Dedifferentiated amniotic fluid mesenchymal stem cell (primary cell): ENCODE results near the gene ANKRD11.
"Not testable (repeated sequence)": the region's sequence is repeated elsewhere in the genome, so short reads cannot be mapped to it uniquely, and the experiment has no call there.

Source experiments
- DNase-seq: peaks from one replicate; pipeline ENCODE4 v3.0.0-alpha.2; 2016; ENCODE audit errors: extremely low spot score

The ANKRD11 gene

DNA sequence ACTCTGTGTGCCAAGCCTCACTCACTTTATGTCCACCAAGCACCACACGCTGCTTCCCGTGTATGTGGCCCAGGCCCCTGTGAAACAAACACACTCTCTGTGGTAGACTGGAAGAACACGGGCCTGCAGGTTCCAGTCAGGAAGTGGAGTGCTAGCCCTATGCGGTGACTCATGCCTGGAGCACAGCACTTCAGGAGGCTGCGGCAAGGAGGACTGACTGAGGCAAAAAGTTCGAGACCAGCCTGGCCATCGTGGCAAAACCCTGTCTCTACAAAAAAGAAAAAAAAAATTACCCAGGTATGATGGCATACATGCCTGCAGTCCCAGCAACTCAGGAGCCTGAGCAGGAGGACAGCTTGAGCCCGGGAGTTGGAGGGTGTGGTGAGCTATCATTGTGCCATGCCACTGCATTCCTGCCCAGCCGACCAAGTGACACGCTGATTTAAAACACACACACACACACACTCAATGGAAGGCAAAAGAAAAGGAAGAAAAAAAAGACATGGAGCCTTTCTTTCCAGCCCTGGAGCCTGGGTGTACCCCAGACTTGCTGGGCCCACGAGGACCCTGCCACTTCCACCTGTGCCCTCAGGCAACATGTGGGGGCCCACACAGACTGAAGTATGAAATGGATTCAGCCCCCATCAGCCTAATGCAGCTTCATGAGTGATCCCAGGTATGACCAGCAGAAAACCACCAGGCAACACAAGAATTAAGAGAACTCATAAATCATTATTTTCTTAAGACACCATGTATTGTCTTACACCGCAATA, 126.6 kb downstream of the ANKRD11 start:
- DNase-seq, result no peak

GRCh38 chr16:89362540-89363223, 127.7 kb downstream of the ANKRD11 start:
- DNase-seq, result not testable (repeated sequence)

GRCh38 chr16:89361751-89362539, 128.4 kb downstream of the ANKRD11 start:
- DNase-seq, result no peak

GRCh38 chr16:89360760-89361435, 129.5 kb downstream of the ANKRD11 start:
- no peak for DNase-seq

DNA sequence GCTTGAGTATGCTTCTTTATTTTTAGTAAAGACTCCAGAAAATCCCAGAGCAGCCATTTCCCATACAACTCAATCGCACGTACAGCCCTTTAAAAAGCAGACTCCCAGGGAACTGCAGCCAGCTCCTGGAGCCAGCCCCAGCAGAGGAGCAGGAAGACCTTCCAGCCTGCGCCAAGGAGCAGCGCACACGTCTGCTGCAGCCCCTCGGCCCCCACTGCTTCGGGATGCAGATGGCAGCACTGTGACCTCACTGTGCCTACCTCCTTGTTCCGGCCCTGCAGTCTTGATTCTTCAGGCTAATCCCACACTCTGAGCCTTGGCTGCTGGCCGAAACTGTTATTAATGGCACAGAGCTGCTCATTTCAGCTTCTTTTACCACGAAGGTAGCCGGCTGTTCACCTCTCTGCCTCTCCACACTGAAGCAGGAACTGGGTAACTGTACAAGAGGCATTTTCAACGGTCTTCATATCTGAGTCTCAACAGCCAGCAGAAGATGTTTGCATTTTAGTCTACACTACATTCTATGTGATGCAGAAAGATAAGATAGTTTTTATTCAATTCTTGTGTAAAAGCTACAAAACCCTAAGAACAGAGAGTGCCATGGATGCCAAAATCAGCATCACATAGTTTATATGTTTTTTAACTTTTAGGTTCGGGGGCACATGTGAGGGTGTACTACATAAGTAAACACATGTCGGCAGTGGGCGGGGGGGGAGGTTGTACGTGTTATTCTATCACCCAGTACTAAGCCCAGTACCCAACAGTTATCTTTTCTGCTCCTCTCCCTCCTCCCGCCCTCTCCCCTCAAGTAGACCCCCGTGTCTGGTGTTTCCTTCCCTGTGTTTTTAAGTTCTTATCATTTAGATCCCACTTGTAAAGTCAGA, 130.9 kb downstream of the ANKRD11 start:
- no peak for DNase-seq

GRCh38 chr16:89358030-89359005, 132.0 kb downstream of the ANKRD11 start:
- DNase-seq, result no peak

DNA sequence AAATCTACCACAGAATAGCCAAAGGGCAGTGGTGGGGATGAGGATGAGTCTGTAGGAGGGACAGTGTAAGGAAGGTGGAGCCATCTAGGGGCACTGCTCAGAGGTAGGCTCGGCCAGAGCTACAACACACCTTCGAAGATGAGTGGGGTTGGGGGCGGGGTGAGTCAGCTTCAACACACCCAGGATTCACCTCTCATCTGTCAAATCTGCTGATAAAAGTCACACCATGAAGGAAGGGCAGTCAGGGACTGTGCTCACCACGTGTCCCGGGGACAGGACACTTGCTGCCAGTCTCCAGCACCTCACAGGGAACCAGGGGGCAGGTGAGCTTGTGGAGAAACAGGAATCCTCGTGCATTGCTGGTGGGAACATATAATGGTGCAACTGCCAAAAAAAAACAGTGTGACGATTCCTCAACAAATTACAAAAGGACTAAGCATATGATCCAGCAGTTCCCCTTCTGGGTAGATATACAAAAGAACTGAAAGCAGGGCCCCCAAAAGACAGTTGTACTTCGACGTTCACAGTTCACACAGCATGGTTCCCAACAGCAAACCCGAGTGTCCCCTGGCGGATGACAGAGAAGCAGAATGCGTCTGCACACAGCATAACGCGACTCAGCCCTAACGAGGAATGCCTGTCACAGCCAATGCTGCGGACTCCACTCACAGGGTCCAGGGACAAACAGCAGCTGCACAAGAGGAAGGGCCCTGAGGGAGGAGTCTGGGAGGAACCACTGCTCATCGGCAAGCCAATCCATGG, 133.1 kb downstream of the ANKRD11 start:
- DNase-seq, result no peak

GRCh38 chr16:89355686-89356085, 134.7 kb downstream of the ANKRD11 start:
- DNase-seq, result no peak

GRCh38 chr16:89355007-89355406, 135.4 kb downstream of the ANKRD11 start:
- DNase-seq, result no peak

- DNase-seq, result no peak
These were observed 136.0 kb downstream of the ANKRD11 start for GRCh38 chr16:89354325-89354724.

GRCh38 chr16:89352091-89352681, 138.2 kb downstream of the ANKRD11 start:
- DNase-seq, result no peak

DNA sequence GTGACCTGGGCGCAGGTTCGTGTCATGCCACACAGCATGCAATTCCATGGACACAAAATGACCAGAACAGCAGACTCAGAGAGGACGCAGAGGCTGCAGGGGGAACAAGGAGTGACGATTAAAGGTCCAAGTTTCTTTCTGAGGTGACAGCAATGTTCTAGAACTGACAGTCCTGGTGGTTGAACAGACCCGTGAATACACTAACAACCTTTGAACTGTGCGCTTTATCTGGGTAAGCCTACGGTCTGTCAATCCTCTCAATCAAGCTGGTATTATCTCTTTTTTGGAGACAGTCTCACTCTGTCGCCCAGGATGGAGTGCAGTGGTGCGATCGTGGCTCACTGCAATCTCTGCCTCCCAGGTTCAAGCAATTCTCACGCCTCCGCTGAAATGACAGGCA, 138.7 kb downstream of the ANKRD11 start:
- no peak for DNase-seq

- DNase-seq, result no peak
These were observed 139.5 kb downstream of the ANKRD11 start for GRCh38 chr16:89350701-89351380.

DNA sequence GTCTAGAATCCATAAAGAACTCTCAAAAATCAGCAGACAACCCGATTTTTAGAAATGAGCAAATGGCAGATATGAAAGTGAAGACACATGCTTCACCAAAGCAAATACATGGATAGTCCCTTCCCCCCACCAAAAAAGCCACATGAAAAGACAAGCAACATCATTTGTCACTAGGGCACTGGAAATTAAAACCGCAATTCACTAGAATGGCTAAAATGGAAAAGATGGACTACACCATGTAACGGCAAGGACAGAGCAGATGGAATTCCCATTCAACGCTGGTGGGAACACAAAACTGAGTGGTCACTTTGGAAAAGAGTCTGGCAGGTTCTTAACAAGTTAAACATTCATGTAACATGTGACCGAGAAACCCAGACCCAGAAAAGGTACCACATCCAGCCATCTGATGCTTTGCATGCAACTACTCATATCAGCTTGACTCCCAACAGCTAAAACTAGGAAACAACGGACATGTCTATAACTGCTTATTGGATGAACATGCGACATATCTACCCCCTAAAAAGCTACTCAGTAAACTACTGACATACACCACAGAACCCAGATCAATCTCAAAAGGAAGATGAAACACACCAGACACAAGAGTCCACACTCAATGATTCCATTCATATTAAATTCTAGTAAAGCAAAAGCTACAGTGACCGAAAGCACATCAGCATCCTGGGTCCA, 140.3 kb downstream of the ANKRD11 start:
- no peak for DNase-seq

DNA sequence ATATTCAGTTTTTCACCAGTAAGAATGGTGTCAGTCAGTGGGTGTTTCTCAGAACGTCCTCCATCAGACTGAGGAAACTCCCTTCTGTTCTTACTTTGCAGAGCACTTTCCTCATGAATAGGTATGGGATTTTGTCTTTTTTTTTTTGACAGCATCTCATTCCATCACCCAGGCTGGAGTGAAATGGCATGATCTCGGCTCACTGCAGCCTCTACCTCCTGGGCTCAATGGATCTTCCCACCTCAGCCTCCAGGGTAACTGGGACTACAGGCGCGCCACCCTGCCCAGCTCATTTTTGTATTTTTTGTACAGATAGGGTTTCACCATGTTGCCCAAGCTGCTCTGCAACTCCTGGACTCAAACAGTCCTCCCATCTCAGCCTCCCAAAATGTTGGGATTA, 142.6 kb downstream of the ANKRD11 start:
- no peak for DNase-seq

- DNase-seq, result no peak
These were observed 143.5 kb downstream of the ANKRD11 start for GRCh38 chr16:89346869-89347268.

DNA sequence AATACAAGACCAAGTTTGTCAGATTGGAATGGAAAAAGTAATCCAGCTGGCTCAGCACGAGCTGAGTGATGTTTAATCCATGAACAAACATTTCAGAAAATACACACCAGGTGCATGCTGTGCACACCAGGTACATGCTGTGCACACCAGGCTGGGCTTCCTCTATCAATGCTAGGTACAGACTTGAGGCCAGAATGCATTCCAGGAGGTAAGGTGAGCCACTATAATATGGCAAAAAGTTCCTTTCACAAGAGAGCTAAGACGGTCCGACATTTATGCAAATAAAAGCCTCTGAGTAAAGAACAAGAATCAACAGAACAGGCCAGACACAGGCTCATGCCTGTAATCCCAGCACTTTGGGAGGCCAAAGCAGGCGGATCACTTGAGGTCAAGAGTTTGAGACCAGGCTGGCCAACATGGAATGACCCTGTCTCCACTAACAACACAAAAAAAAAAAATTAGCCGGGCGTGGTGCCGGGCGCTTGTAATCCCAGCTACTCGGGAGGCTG, 144.7 kb downstream of the ANKRD11 start:
- no peak for DNase-seq
